WTC11 (cell line): ENCODE measurements around the gene DOK7.
"Not testable (repeated sequence)": the region's sequence is repeated elsewhere in the genome, so short reads cannot be mapped to it uniquely, and the experiment has no call there.

Experiments
- CREB1 ChIP-seq: sonication (generic); formaldehyde crosslinking; IDR thresholded peaks from 2 replicates; pipeline ENCODE4 v1.8.0; 2023; ENCODE audit warnings: mild to moderate bottlenecking, missing genetic modification reagents
- SP1 ChIP-seq: sonication (generic); formaldehyde crosslinking; conservative IDR thresholded peaks from 2 replicates; pipeline ENCODE4 v1.8.1; 2022; ENCODE audit warnings: missing genetic modification reagents
- TCF7 ChIP-seq: sonication (generic); formaldehyde crosslinking; IDR thresholded peaks from 2 replicates; pipeline ENCODE4 v1.8.0; 2022; ENCODE audit warnings: mild to moderate bottlenecking, low read depth, missing genetic modification reagents, moderate library complexity
- ZNF138 ChIP-seq: sonication (generic); formaldehyde crosslinking; conservative IDR thresholded peaks from 2 replicates; pipeline ENCODE4 v1.8.1; 2022; ENCODE audit warnings: mild to moderate bottlenecking, moderate library complexity, missing genetic modification reagents
- TF ChIP-seq, protein P1 (sequence below): fragments of 200-600 bp; IDR thresholded peaks from 2 replicates; pipeline ENCODE4 v1.8.0; 2022; ENCODE audit warnings: antibody characterized with exemption
- TF ChIP-seq, protein P2 (sequence below): sonication (generic); formaldehyde crosslinking; IDR thresholded peaks from 2 replicates; pipeline ENCODE4 v1.8.1; 2023; ENCODE audit warnings: mild to moderate bottlenecking, missing genetic modification reagents
- TF ChIP-seq, protein P3 (sequence below): sonication (generic); formaldehyde crosslinking; IDR thresholded peaks from 2 replicates; pipeline ENCODE4 v1.8.0; 2022; ENCODE audit warnings: mild to moderate bottlenecking, missing genetic modification reagents

DNA sequence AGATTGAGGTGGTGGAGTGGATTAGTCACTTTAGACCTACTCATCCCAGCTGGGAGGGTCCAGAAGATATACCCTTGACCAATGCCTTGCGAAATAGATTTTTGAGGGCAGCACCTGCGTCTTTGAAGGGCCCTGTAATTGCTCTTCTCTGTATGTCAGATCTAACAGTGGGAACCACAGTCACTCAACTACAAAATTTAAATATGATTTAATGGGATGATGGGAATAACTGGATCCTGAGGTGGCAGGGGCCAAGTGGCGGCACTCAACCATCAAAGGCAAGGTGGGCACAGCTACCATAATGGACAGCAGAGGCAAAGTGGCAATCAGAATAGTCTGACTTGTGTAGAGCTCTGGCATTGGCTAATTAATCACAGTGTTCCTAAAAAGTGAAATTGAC is 7.5 kb upstream of the DOK7 start:
- TF ChIP-seq, protein P1, sequence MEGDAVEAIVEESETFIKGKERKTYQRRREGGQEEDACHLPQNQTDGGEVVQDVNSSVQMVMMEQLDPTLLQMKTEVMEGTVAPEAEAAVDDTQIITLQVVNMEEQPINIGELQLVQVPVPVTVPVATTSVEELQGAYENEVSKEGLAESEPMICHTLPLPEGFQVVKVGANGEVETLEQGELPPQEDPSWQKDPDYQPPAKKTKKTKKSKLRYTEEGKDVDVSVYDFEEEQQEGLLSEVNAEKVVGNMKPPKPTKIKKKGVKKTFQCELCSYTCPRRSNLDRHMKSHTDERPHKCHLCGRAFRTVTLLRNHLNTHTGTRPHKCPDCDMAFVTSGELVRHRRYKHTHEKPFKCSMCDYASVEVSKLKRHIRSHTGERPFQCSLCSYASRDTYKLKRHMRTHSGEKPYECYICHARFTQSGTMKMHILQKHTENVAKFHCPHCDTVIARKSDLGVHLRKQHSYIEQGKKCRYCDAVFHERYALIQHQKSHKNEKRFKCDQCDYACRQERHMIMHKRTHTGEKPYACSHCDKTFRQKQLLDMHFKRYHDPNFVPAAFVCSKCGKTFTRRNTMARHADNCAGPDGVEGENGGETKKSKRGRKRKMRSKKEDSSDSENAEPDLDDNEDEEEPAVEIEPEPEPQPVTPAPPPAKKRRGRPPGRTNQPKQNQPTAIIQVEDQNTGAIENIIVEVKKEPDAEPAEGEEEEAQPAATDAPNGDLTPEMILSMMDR: not testable (repeated sequence)
- TF ChIP-seq ZNF138; CREB1; TCF7; SP1 (CRISPR knock-in tag): not testable (repeated sequence)
- TF ChIP-seq, protein P2, sequence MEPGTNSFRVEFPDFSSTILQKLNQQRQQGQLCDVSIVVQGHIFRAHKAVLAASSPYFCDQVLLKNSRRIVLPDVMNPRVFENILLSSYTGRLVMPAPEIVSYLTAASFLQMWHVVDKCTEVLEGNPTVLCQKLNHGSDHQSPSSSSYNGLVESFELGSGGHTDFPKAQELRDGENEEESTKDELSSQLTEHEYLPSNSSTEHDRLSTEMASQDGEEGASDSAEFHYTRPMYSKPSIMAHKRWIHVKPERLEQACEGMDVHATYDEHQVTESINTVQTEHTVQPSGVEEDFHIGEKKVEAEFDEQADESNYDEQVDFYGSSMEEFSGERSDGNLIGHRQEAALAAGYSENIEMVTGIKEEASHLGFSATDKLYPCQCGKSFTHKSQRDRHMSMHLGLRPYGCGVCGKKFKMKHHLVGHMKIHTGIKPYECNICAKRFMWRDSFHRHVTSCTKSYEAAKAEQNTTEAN (CRISPR knock-in tag): not testable (repeated sequence)
- TF ChIP-seq, protein P3, sequence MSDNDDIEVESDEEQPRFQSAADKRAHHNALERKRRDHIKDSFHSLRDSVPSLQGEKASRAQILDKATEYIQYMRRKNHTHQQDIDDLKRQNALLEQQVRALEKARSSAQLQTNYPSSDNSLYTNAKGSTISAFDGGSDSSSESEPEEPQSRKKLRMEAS (CRISPR knock-in tag): not testable (repeated sequence)
